Neural cell (in vitro differentiated cells): ENCODE measurements around the gene FGF6. TPM values are rescaled to one million over a fixed set of nuclear protein-coding genes. Genes with fewer than 3 reads are reported as not detected.

Experiments
- H2AFZ ChIP-seq: fragments of 200-600, 300-800 bp; sonication (generic), shearing (Covaris generic); 2 replicates; pipeline ENCODE4 v1.6.0; 2014; ENCODE audit warnings: low read depth, mild to moderate bottlenecking, antibody characterized with exemption, low read length, moderate library complexity
- H3F3A ChIP-seq: fragments of 200-600 bp; shearing (Covaris generic); 2 replicates; pipeline ENCODE4 v1.6.1; 2016; ENCODE audit warnings: mild to moderate bottlenecking, moderate library complexity, mixed read lengths, antibody characterized with exemption, low read length; ENCODE audit not compliant: insufficient read depth, poor library complexity, severe bottlenecking
- H3K27ac ChIP-seq: fragments of 200-600, 300-800 bp; sonication (generic), shearing (Covaris generic); 2 replicates; pipeline ENCODE4 v1.5.1; 2014; ENCODE audit warnings: mild to moderate bottlenecking, low read length, moderate library complexity
- H3K27me3 ChIP-seq: fragments of 300-800, 200-600 bp; sonication (generic), shearing (Covaris generic); 2 replicates; pipeline ENCODE4 v1.6.0; 2014; ENCODE audit warnings: mild to moderate bottlenecking, low read depth, low read length, moderate library complexity; ENCODE audit not compliant: insufficient read depth
- H3K36me3 ChIP-seq: fragments of 300-800, 200-600 bp; sonication (generic), shearing (Covaris generic); 2 replicates; pipeline ENCODE4 v1.5.1; 2014; ENCODE audit warnings: mild to moderate bottlenecking, antibody characterized with exemption, low read length, moderate library complexity; ENCODE audit not compliant: insufficient read depth
- H3K4me2 ChIP-seq: fragments of 300-800, 200-600 bp; sonication (generic), shearing (Covaris generic); 2 replicates; pipeline ENCODE4 v1.6.0; 2014; ENCODE audit warnings: mild to moderate bottlenecking, low read length
- H3K4me3 ChIP-seq: fragments of 300-800, 200-600 bp; sonication (generic), shearing (Covaris generic); 2 replicates; pipeline ENCODE4 v1.5.1; 2014; ENCODE audit warnings: mild to moderate bottlenecking, low read length, moderate library complexity
- H3K79me2 ChIP-seq: fragments of 200-600 bp; shearing (Covaris generic); replicated peaks from 2 replicates; pipeline ENCODE4 v1.6.0; 2014; ENCODE audit warnings: mild to moderate bottlenecking, low read length, moderate library complexity; ENCODE audit not compliant: insufficient read depth
- H3K9ac ChIP-seq: fragments of 300-800, 200-600 bp; sonication (generic), shearing (Covaris generic); 2 replicates; pipeline ENCODE4 v1.6.1; 2016; ENCODE audit warnings: mild to moderate bottlenecking, low read length, mixed read lengths
- H3K9me2 ChIP-seq: fragments of 200-600 bp; shearing (Covaris generic); 2 replicates; pipeline ENCODE4 v1.6.1; 2016; ENCODE audit warnings: mild to moderate bottlenecking, low read length, mixed read lengths; ENCODE audit not compliant: insufficient read depth
- H3K9me3 ChIP-seq: fragments of 200-600, 300-800 bp; sonication (generic), shearing (Covaris generic); 2 replicates; pipeline ENCODE4 v1.6.1; 2016; ENCODE audit warnings: mild to moderate bottlenecking, mixed run types, low read length, moderate library complexity, mixed read lengths
- H4K20me1 ChIP-seq: fragments of 200-600 bp; shearing (Covaris generic); 2 replicates; pipeline ENCODE4 v1.6.1; 2016; ENCODE audit warnings: mild to moderate bottlenecking, mixed run types; ENCODE audit not compliant: insufficient read depth
- EP300 ChIP-seq: fragments of 450-650 bp; conservative IDR thresholded peaks from 2 replicates; pipeline ENCODE4 v1.6.1; 2014; ENCODE audit warnings: antibody characterized with exemption, mild to moderate bottlenecking, moderate library complexity; ENCODE audit not compliant: poor library complexity, severe bottlenecking
- EZH2 ChIP-seq: fragments of 200-600, 300-800 bp; shearing (Covaris generic), sonication (generic); IDR thresholded peaks from 2 replicates; pipeline ENCODE4 v1.6.1; 2014; ENCODE audit warnings: antibody characterized with exemption, low read length, borderline replicate concordance, mild to moderate bottlenecking; ENCODE audit not compliant: insufficient read depth, poor library complexity, severe bottlenecking
- MXI1 ChIP-seq: fragments of 450-650 bp; conservative IDR thresholded peaks from 2 replicates; pipeline ENCODE4 v1.6.1; 2014; ENCODE audit warnings: antibody characterized with exemption, mild to moderate bottlenecking; ENCODE audit not compliant: poor library complexity, severe bottlenecking
- POLR2AphosphoS5 ChIP-seq: IDR thresholded peaks from 2 replicates; pipeline ENCODE4 v1.6.1; 2012
- RAD21 ChIP-seq: fragments of 450-650 bp; conservative IDR thresholded peaks from 2 replicates; pipeline ENCODE4 v1.6.1; 2014; ENCODE audit warnings: antibody characterized with exemption, mild to moderate bottlenecking, moderate library complexity
- SMC3 ChIP-seq: fragments of 450-650 bp; conservative IDR thresholded peaks from 2 replicates; pipeline ENCODE4 v1.6.1; 2014; ENCODE audit warnings: antibody characterized with exemption, mild to moderate bottlenecking, moderate library complexity; ENCODE audit not compliant: poor library complexity
- TAF1 ChIP-seq: IDR thresholded peaks from 2 replicates; pipeline ENCODE4 v1.6.1; 2012; ENCODE audit warnings: low read depth
- polyA minus RNA-seq: library from RNA; depleted of rRNA, polyadenylated mRNA; stranded (reverse); fragments of >200 nt; gene quantifications from 2 replicates; pipeline ENCODE4 v1.2.3, GENCODE V29; 2014
- polyA plus RNA-seq: library from polyadenylated mRNA; depleted of rRNA; stranded (reverse); fragments of >200 nt; gene quantifications from 2 replicates; pipeline ENCODE4 v1.2.3, GENCODE V29; 2014
- TF ChIP-seq, protein P1 (sequence below): fragments of 450-650 bp; IDR thresholded peaks from 2 replicates; pipeline ENCODE4 v1.5.1; 2014; ENCODE audit warnings: antibody characterized with exemption, mild to moderate bottlenecking, moderate library complexity; ENCODE audit not compliant: poor library complexity, severe bottlenecking
- TF ChIP-seq, protein P2 (sequence below): IDR thresholded peaks from 2 replicates; pipeline ENCODE4 v1.6.1; 2012; ENCODE audit warnings: borderline replicate concordance

The FGF6 gene, protein sequence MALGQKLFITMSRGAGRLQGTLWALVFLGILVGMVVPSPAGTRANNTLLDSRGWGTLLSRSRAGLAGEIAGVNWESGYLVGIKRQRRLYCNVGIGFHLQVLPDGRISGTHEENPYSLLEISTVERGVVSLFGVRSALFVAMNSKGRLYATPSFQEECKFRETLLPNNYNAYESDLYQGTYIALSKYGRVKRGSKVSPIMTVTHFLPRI
- polyA plus RNA-seq (not detected in 2 replicates), polyA minus RNA-seq (not detected in 2 replicates)

DNA sequence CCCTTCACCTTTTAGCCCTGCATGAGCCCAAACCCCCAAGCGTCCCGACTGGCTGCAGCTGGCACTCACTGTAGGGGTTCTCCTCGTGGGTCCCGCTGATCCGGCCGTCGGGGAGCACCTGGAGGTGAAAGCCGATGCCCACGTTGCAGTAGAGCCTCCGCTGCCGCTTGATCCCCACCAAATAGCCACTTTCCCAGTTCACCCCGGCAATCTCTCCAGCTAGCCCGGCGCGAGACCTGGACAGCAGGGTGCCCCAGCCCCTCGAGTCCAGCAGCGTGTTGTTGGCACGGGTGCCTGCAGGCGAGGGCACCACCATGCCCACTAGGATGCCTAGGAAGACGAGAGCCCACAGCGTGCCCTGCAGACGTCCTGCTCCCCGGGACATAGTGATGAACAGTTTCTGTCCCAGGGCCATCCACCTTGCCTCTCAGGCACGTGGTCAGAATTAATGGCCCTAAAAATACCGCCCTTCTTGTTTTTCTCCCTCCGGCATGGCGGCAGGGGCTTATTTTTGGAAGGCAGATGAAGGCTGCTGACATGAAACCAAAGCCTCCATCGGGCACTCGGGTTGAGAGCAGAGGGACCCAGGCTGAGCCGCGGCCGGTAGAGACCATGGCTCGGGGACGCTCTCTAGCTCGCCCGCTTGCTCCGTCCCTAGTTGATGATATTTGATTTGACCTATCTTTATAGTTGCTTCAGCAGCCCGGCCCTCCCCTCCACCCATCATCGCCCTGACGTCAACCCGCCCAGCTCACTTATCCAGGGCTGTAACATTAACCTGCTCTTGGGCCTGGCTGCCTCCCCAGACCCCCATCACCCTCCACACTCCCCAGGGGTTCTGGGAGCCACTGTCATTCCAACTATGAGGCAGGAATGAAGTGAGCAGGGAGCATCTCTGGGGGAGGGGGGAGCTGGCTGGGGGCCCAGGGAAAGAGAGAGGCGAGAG lies at the start of gene FGF6:
TSS of gene FGF6 (minus strand) at position 660 of the 946 bp plus-strand sequence. CDS start at position 415, 245 bp downstream.
- no peak within 1 kb of the TSS for H3K27ac ChIP-seq
- H3K9me3 ChIP-seq = no peaks in the 10 kb centered on the region
- H3K79me2 ChIP-seq = no peaks in the 10 kb centered on the region
- no peaks in the 10 kb centered on the region for H3F3A ChIP-seq
- TF ChIP-seq EP300 (no peak), EZH2 (no peak), SMC3 (no peak), TAF1 (no peak), RAD21 (no peak), MXI1 (no peak), POLR2AphosphoS5 (no peak)
- TF ChIP-seq, protein P1, sequence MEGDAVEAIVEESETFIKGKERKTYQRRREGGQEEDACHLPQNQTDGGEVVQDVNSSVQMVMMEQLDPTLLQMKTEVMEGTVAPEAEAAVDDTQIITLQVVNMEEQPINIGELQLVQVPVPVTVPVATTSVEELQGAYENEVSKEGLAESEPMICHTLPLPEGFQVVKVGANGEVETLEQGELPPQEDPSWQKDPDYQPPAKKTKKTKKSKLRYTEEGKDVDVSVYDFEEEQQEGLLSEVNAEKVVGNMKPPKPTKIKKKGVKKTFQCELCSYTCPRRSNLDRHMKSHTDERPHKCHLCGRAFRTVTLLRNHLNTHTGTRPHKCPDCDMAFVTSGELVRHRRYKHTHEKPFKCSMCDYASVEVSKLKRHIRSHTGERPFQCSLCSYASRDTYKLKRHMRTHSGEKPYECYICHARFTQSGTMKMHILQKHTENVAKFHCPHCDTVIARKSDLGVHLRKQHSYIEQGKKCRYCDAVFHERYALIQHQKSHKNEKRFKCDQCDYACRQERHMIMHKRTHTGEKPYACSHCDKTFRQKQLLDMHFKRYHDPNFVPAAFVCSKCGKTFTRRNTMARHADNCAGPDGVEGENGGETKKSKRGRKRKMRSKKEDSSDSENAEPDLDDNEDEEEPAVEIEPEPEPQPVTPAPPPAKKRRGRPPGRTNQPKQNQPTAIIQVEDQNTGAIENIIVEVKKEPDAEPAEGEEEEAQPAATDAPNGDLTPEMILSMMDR = no peak
- TF ChIP-seq, protein P2, sequence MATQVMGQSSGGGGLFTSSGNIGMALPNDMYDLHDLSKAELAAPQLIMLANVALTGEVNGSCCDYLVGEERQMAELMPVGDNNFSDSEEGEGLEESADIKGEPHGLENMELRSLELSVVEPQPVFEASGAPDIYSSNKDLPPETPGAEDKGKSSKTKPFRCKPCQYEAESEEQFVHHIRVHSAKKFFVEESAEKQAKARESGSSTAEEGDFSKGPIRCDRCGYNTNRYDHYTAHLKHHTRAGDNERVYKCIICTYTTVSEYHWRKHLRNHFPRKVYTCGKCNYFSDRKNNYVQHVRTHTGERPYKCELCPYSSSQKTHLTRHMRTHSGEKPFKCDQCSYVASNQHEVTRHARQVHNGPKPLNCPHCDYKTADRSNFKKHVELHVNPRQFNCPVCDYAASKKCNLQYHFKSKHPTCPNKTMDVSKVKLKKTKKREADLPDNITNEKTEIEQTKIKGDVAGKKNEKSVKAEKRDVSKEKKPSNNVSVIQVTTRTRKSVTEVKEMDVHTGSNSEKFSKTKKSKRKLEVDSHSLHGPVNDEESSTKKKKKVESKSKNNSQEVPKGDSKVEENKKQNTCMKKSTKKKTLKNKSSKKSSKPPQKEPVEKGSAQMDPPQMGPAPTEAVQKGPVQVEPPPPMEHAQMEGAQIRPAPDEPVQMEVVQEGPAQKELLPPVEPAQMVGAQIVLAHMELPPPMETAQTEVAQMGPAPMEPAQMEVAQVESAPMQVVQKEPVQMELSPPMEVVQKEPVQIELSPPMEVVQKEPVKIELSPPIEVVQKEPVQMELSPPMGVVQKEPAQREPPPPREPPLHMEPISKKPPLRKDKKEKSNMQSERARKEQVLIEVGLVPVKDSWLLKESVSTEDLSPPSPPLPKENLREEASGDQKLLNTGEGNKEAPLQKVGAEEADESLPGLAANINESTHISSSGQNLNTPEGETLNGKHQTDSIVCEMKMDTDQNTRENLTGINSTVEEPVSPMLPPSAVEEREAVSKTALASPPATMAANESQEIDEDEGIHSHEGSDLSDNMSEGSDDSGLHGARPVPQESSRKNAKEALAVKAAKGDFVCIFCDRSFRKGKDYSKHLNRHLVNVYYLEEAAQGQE = no peak
- no peak within 1 kb of the TSS for H3K4me3 ChIP-seq
- H2AFZ ChIP-seq = no peak within 1 kb of the TSS
- H3K9ac ChIP-seq = no peak within 1 kb of the TSS
- no peaks in the 10 kb centered on the region for H4K20me1 ChIP-seq
- no peak within 1 kb of the TSS for H3K4me2 ChIP-seq
- H3K9me2 ChIP-seq = no peaks in the 10 kb centered on the region
- no peaks in the 10 kb centered on the region for H3K36me3 ChIP-seq
- no peaks in the 10 kb centered on the region for H3K27me3 ChIP-seq

DNA sequence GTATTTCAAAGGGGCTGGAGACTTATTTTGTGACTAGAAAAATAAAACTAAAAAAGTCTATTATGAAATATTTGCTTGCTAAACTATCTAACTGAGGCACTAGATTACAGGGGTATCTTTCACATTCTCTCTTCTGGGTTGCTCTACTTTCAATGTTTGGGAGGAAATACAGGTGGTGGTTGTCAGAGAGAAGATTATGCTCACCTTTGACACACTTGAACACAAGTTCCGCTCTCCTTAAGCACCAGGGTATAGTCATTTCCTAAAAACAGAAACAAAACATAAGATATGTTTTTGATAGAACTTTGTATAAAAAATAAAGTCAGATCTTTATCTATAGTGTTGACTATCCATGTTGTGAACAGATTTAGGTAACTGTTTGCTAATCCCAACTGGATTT lies 45.4 kb upstream of the FGF6 start:
- no peak overlapping the region for H3K9ac ChIP-seq
- no peaks in the 10 kb centered on the region for H3K9me3 ChIP-seq
- H3K4me2 ChIP-seq = no peak overlapping the region
- no peaks in the 10 kb centered on the region for H3F3A ChIP-seq
- H3K36me3 ChIP-seq = peaks cover 3% of the 10 kb centered on the region
- H3K9me2 ChIP-seq = no peaks in the 10 kb centered on the region
- H3K27me3 ChIP-seq = no peaks in the 10 kb centered on the region
- H3K4me3 ChIP-seq = no peak overlapping the region
- no peaks in the 10 kb centered on the region for H4K20me1 ChIP-seq
- H3K79me2 ChIP-seq = no peaks in the 10 kb centered on the region
- no peak overlapping the region for H3K27ac ChIP-seq
- TF ChIP-seq EZH2 (no peak), TAF1 (no peak), POLR2AphosphoS5 (no peak), SMC3 (no peak), RAD21 (no peak), MXI1 (no peak), EP300 (no peak)
- TF ChIP-seq, protein P1 = no peak
- TF ChIP-seq, protein P2 = no peak
- no peak overlapping the region for H2AFZ ChIP-seq
